H9 (cell line): ENCODE results near the gene PPHLN1. TPM values are rescaled to one million over a fixed set of nuclear protein-coding genes. Genes with fewer than 3 reads are reported as not detected.

ENCODE experiments used
- DNase-seq: peaks from one replicate; pipeline ENCODE4 v3.0.0-alpha.2; 2017
- H2AFZ ChIP-seq: one replicate; pipeline ENCODE4 v1.6.1; 2013; ENCODE audit warnings: mild to moderate bottlenecking, low read length, control low read depth, moderate library complexity
- H2AK5ac ChIP-seq: 2 replicates; pipeline ENCODE4 v1.6.1; 2013; ENCODE audit warnings: low read length, control low read depth, mixed read lengths; ENCODE audit not compliant: insufficient read length
- H2BK120ac ChIP-seq: one replicate; pipeline ENCODE4 v1.6.1; 2013; ENCODE audit warnings: low read depth, mild to moderate bottlenecking, low read length, control low read depth, inconsistent platforms; ENCODE audit not compliant: poor library complexity, severe bottlenecking
- H2BK12ac ChIP-seq: 2 replicates; pipeline ENCODE4 v1.6.1; 2013; ENCODE audit warnings: low read length, control low read depth, mixed read lengths, low read depth; ENCODE audit not compliant: insufficient read length
- H2BK15ac ChIP-seq: 2 replicates; pipeline ENCODE4 v1.6.1; 2013; ENCODE audit warnings: low read depth, low read length, control low read depth
- H2BK20ac ChIP-seq: one replicate; pipeline ENCODE4 v1.6.1; 2013; ENCODE audit warnings: low read depth, mild to moderate bottlenecking, low read length, control low read depth, inconsistent platforms; ENCODE audit not compliant: poor library complexity, severe bottlenecking
- H2BK5ac ChIP-seq: 2 replicates; pipeline ENCODE4 v1.6.1; 2013; ENCODE audit warnings: low read length, control low read depth, mixed read lengths; ENCODE audit not compliant: insufficient read length
- H3K14ac ChIP-seq: 2 replicates; pipeline ENCODE4 v1.6.1; 2013; ENCODE audit warnings: low read length, control low read depth; ENCODE audit not compliant: insufficient read depth
- H3K18ac ChIP-seq: 2 replicates; pipeline ENCODE4 v1.6.1; 2013; ENCODE audit warnings: low read depth, mild to moderate bottlenecking, mixed read lengths, low read length, control low read depth; ENCODE audit not compliant: insufficient read length
- H3K23ac ChIP-seq: 2 replicates; pipeline ENCODE4 v1.6.1; 2013; ENCODE audit warnings: low read length, control low read depth, mixed read lengths, low read depth; ENCODE audit not compliant: insufficient read length
- H3K23me2 ChIP-seq: 2 replicates; pipeline ENCODE4 v1.6.1; 2013; ENCODE audit warnings: low read depth, mild to moderate bottlenecking, mixed read lengths, low read length, control low read depth; ENCODE audit not compliant: insufficient read length, poor library complexity, severe bottlenecking
- H3K27ac ChIP-seq: 2 replicates; pipeline ENCODE4 v1.5.1; 2013; ENCODE audit warnings: low read length, control low read depth, mixed read lengths, low read depth; ENCODE audit not compliant: insufficient read length
- H3K27me3 ChIP-seq: 2 replicates; pipeline ENCODE4 v1.6.1; 2013; ENCODE audit warnings: low read length, control low read depth, inconsistent platforms; ENCODE audit not compliant: insufficient read depth
- H3K4ac ChIP-seq: 2 replicates; pipeline ENCODE4 v1.6.1; 2013; ENCODE audit warnings: low read depth, mild to moderate bottlenecking, control low read depth, inconsistent platforms, low read length, moderate library complexity
- H3K4me1 ChIP-seq: 2 replicates; pipeline ENCODE4 v1.6.1; 2013; ENCODE audit warnings: low read length, control low read depth, inconsistent platforms; ENCODE audit not compliant: insufficient read depth
- H3K4me2 ChIP-seq: 2 replicates; pipeline ENCODE4 v1.6.1; 2013; ENCODE audit warnings: low read length, control low read depth, mixed read lengths; ENCODE audit not compliant: insufficient read length, insufficient read depth
- H3K56ac ChIP-seq: 2 replicates; pipeline ENCODE4 v1.6.1; 2013; ENCODE audit warnings: low read depth, mild to moderate bottlenecking, mixed read lengths, low read length, control low read depth; ENCODE audit not compliant: insufficient read length
- H3K79me1 ChIP-seq: 2 replicates; pipeline ENCODE4 v1.6.1; 2013; ENCODE audit warnings: low read depth, mild to moderate bottlenecking, moderate library complexity, low read length, control low read depth, inconsistent platforms; ENCODE audit not compliant: insufficient read depth, poor library complexity, severe bottlenecking
- H3K79me2 ChIP-seq: 2 replicates; pipeline ENCODE4 v1.6.1; 2013; ENCODE audit warnings: low read length, control low read depth, inconsistent platforms; ENCODE audit not compliant: insufficient read depth
- H3K9ac ChIP-seq: 2 replicates; pipeline ENCODE4 v1.6.1; 2013; ENCODE audit warnings: low read length, control low read depth, mixed read lengths; ENCODE audit not compliant: insufficient read length; ENCODE audit errors: extremely low read depth
- H3K9me3 ChIP-seq: one replicate; pipeline ENCODE4 v1.6.1; 2013; ENCODE audit warnings: low read depth, low read length, inconsistent platforms; ENCODE audit not compliant: control insufficient read depth
- H3T11ph ChIP-seq: one replicate; pipeline ENCODE4 v1.6.1; 2013; ENCODE audit warnings: mild to moderate bottlenecking, low read length, control low read depth, inconsistent platforms
- H4K20me1 ChIP-seq: one replicate; pipeline ENCODE4 v1.6.1; 2013; ENCODE audit not compliant: control insufficient read depth, insufficient read length, insufficient read depth
- H4K5ac ChIP-seq: 2 replicates; pipeline ENCODE4 v1.6.1; 2013; ENCODE audit warnings: low read depth, mild to moderate bottlenecking, mixed read lengths, low read length, control low read depth; ENCODE audit not compliant: insufficient read length
- H4K8ac ChIP-seq: replicated peaks from 2 replicates; pipeline ENCODE4 v1.6.1; 2013; ENCODE audit warnings: low read length, control low read depth, mixed read lengths, low read depth; ENCODE audit not compliant: insufficient read length
- H4K91ac ChIP-seq: 2 replicates; pipeline ENCODE4 v1.6.1; 2013; ENCODE audit warnings: low read depth, mild to moderate bottlenecking, moderate library complexity, mixed read lengths, low read length, control low read depth; ENCODE audit not compliant: insufficient read length
- H3K27ac Mint-ChIP-seq, 3 experiments: 2 replicates in 2 of 3; 3 replicates in 1 of 3; pipeline ENCODE4 v1.8.0; 2020 to 2021; ENCODE audit warnings: mixed read lengths in 3 of 3, mild to moderate bottlenecking in 1 of 3, moderate library complexity in 1 of 3
- H3K27me3 Mint-ChIP-seq: 2 replicates; pipeline ENCODE4 v1.8.0; 2021; ENCODE audit warnings: low read depth, mild to moderate bottlenecking, moderate library complexity, mixed read lengths
- H3K36me3 Mint-ChIP-seq, 3 experiments: 2 replicates in 2 of 3; 3 replicates in 1 of 3; pipeline ENCODE4 v1.8.0; 2020 to 2021; ENCODE audit warnings: low read depth in 3 of 3, mixed read lengths in 3 of 3; ENCODE audit not compliant: insufficient read depth in 1 of 3
- H3K4me1 Mint-ChIP-seq, 2 experiments: 2 replicates each; pipeline ENCODE4 v1.8.0; 2020; ENCODE audit warnings: mixed read lengths in 2 of 2
- H3K4me3 Mint-ChIP-seq, 2 experiments: 2 replicates in 1 of 2; 3 replicates in 1 of 2; pipeline ENCODE4 v1.8.0; 2020 to 2021; ENCODE audit warnings: mild to moderate bottlenecking in 2 of 2, mixed read lengths in 2 of 2, moderate library complexity in 1 of 2
- H3K9me3 Mint-ChIP-seq, 2 experiments: 2 replicates in 1 of 2; 3 replicates in 1 of 2; pipeline ENCODE4 v1.8.0; 2020; ENCODE audit warnings: mild to moderate bottlenecking in 2 of 2, mixed read lengths in 2 of 2, moderate library complexity in 1 of 2
- CTCF ChIP-seq: fragments of 200-600 bp; sonication (generic); conservative IDR thresholded peaks from 3 replicates; pipeline ENCODE4 v1.8.0; 2021; ENCODE audit warnings: antibody characterized with exemption, mild to moderate bottlenecking
- WGBS: extraction: QIAGEN DNeasy Blood & Tissue Kit; methylation state at CpG from one replicate; pipeline ENCODE4 v1.1.7; 2013; ENCODE audit warnings: missing lambda C conversion rate, low lambda C conversion rate, mixed read lengths; ENCODE audit not compliant: insufficient read length; ENCODE audit errors: extremely low coverage; 5-methylcytosine and 5-hydroxymethylcytosine counted together
- total RNA-seq: library from RNA; stranded (reverse); gene quantifications from 2 replicates; pipeline ENCODE4 v1.2.1, GENCODE V29; 2021

PPHLN1 gene
- total RNA-seq, 1 experiment from 2014 or later = 66.2 TPM

- H3K79me1 ChIP-seq = no peaks in the 10 kb centered on the region
- H3K23me2 ChIP-seq = no peaks in the 10 kb centered on the region
- H3K18ac ChIP-seq = no peak overlapping the region
- Mint-ChIP-seq H3K27me3 (no peaks in the 10 kb centered on the region), H3K9me3 (peaks cover 4 to 8% of the 10 kb centered on the region in 2 experiments; a peak in 4 of 5 replicates), H3K4me3 (peak overlapping the region; percentile 20 to 28; a peak in 1 of 5 replicates), H3K27ac (peak overlapping the region; percentile 82 to 88 (median 86); a peak in 6 of 7 replicates), H3K36me3 (peaks cover 32 to 46% (median 40%) of the 10 kb centered on the region in 3 experiments), H3K4me1 (peaks cover 40 to 42% of the 10 kb centered on the region in 2 experiments)
- no peak overlapping the region for H2AK5ac ChIP-seq
- no peaks in the 10 kb centered on the region for H4K20me1 ChIP-seq
- no peak overlapping the region for H3K4me2 ChIP-seq
- no peak overlapping the region for H3K27ac ChIP-seq
- no peak overlapping the region for H3K9ac ChIP-seq
- no peaks in the 10 kb centered on the region for H3K79me2 ChIP-seq
- no peak overlapping the region for H3K56ac ChIP-seq
- H4K8ac ChIP-seq = no peak overlapping the region
- no peak overlapping the region for H4K91ac ChIP-seq
- H2BK12ac ChIP-seq = no peak overlapping the region
- no peak overlapping the region for H3K14ac ChIP-seq
- no peak overlapping the region for H3T11ph ChIP-seq
- H4K5ac ChIP-seq = no peak overlapping the region
- H2BK5ac ChIP-seq = no peak overlapping the region
- no peaks in the 10 kb centered on the region for H3K27me3 ChIP-seq
- H2BK20ac ChIP-seq = no peak overlapping the region
- H2AFZ ChIP-seq = no peak overlapping the region
- H3K4ac ChIP-seq = no peak overlapping the region
- H3K9me3 ChIP-seq = no peaks in the 10 kb centered on the region
- DNase-seq = no peak
- no peak for TF ChIP-seq CTCF
- no peak overlapping the region for H2BK120ac ChIP-seq
- peaks cover 6% of the 10 kb centered on the region; the same call in 1 of the 2 replicates for H3K4me1 ChIP-seq
- no CpG with 5 or more reads among the region's 19 CpGs for WGBS
- no peak overlapping the region for H2BK15ac ChIP-seq
- H3K23ac ChIP-seq = no peak overlapping the region
Measured at GRCh38 chr12:42442311-42442759, 116.4 kb downstream of the PPHLN1 start.
